OCI-M1 (cell line): ENCODE data around the gene FIGNL2.
"Not testable (repeated sequence)": the region's sequence is repeated elsewhere in the genome, so short reads cannot be mapped to it uniquely, and the experiment has no call there.

ENCODE experiments used
- DNase-seq: peaks from one replicate; lab custom pipeline; 2025; lab: John Stamatoyannopoulos, UW

Gene FIGNL2, protein sequence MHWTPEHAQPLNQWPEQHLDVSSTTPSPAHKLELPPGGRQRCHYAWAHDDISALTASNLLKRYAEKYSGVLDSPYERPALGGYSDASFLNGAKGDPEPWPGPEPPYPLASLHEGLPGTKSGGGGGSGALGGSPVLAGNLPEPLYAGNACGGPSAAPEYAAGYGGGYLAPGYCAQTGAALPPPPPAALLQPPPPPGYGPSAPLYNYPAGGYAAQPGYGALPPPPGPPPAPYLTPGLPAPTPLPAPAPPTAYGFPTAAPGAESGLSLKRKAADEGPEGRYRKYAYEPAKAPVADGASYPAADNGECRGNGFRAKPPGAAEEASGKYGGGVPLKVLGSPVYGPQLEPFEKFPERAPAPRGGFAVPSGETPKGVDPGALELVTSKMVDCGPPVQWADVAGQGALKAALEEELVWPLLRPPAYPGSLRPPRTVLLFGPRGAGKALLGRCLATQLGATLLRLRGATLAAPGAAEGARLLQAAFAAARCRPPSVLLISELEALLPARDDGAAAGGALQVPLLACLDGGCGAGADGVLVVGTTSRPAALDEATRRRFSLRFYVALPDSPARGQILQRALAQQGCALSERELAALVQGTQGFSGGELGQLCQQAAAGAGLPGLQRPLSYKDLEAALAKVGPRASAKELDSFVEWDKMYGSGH

GRCh38 chr12:51848326-51848727 lies at the start of gene FIGNL2:
Gene FIGNL2 (minus strand): TSS chr12:51848718. CDS start chr12:51822413, 26,305 bp downstream.
- no peak for DNase-seq

DNA sequence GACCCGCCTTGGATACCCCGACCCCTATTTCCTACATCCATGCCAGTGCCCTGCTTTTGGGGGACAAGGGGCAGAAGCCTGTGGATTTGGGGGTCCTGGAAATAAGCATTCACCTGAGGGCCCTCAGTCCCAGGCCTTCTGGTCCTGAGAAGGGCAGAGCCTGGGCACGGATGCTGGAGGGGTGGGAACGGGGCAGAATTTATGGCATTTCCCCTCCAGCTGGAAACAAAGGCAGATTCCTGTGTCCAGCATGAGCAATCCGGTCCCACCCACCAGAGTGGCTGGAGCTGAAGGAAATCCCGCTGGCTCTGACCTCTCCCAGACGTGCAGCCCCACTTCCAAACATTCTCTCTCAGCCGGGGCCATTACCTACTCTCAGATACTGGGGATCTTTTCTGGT lies 48.7 kb upstream of the FIGNL2 start:
- DNase-seq, result no peak

GRCh38 chr12:51896236-51896635 lies 47.7 kb upstream of the FIGNL2 start:
- no peak for DNase-seq

DNA sequence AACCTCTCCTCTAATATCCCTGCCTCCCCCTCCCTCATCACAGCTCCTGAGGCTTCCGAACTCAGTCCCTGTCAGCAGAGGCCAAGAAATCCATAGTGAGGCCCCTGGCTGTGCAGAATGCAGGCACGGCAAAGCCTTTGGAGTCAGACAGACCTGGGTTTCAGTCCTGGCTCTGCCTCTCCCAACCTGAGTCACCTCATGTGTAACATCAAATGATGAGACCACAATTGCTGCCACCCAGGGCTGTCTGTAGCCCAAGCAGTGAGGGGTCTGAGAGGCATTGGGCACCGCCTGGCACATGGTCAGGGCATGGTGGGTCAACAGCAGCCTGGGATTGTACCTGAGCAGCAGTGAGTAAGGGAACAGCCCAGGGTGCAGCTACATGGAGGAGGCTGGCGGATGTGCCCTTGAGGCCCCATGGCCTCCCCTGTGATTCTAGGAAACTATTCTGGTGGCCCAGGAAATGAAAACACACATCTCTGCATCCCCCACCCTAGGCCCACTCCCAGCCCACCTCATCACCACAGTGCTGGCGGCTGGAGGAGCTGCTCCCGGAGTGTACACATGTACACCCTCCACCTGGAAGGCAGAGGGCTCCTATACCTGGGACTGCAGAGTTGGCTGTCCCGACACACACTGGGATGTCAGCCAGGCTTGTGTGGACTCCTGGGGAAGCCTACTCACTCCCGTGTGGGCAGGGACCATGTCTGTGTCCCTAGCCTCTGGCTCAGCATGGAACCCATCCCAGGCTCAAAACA lies 47.0 kb upstream of the FIGNL2 start:
- DNase-seq, result no peak

GRCh38 chr12:51893786-51894185 lies 45.3 kb upstream of the FIGNL2 start:
- DNase-seq, result no peak

- peak; percentile 34 for DNase-seq
Measured at GRCh38 chr12:51891843-51892242, 43.3 kb upstream of the FIGNL2 start.

- no peak for DNase-seq
Measured at GRCh38 chr12:51890511-51891171, 42.1 kb upstream of the FIGNL2 start.

DNA sequence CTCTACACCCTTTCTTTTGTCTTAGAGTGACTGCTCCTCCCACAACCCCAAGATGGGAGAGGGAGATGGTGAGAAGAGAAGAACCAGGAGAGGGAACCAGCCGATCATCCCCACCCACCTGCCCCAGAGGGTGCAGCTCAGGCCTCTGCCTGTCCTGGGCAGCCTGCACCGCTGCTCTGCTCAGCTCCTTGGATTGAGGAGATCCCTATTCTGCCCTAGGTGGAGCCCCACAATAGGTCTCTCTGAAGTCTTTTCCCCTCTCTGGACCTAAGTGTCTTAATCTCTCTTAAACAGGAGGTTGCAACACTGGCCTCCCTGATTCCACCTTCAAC lies 41.6 kb upstream of the FIGNL2 start:
- no peak for DNase-seq

GRCh38 chr12:51889216-51890132 lies 41.0 kb upstream of the FIGNL2 start:
- DNase-seq, result no peak

GRCh38 chr12:51888316-51889215 lies 40.0 kb upstream of the FIGNL2 start:
- no peak for DNase-seq

GRCh38 chr12:51887476-51888315 lies 39.2 kb upstream of the FIGNL2 start, which contains the start of gene ANKRD33:
Gene ANKRD33 (plus strand): TSS chr12:51888103. CDS start chr12:51888187, 84 bp downstream.
- no peak for DNase-seq

- DNase-seq, result peak; percentile 66
Measured at GRCh38 chr12:51886021-51886710, 37.6 kb upstream of the FIGNL2 start.

GRCh38 chr12:51885294-51886020 lies 36.9 kb upstream of the FIGNL2 start:
- DNase-seq, result not testable (repeated sequence)

DNA sequence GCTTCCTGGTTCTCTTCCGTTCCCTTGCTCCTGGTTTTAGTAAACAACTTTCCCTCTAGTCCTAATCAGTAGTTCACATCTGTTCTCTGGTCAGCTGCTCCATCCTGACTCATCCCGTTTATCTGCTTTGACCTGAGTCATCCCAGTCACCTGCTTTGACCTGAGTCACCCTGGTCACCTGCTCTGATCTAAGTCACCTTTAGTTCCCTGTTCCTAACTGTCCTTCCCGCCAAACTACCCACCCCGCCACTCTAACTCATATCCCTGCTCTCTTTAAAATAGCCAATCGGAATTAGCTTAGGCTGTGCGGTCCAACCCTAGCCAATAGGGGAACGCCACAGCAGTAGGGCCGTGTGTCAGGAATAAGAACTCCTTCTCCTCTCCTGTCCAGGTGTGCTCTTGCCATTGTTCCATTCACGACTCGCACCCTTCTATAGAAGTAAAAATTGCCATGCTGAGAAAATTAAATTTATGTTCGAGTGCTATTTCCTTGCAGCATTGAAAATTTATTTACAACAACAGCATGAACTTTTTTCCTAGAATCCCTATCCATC lies 36.2 kb upstream of the FIGNL2 start:
- DNase-seq, result peak; percentile 49

- DNase-seq, result no peak
Measured at GRCh38 chr12:51883998-51884675, 35.6 kb upstream of the FIGNL2 start.

GRCh38 chr12:51883295-51883694 lies 34.8 kb upstream of the FIGNL2 start:
- no peak for DNase-seq

GRCh38 chr12:51879102-51879501 lies 30.6 kb upstream of the FIGNL2 start:
- DNase-seq, result no peak
